AG04449 (cell line): ENCODE data around the gene PALLD.

Source experiments
- CTCF ChIA-PET: fragments of 350-600 bp; formaldehyde crosslinking; extraction: SDS; loops from one replicate; lab custom pipeline; 2021; ENCODE audit warnings: antibody characterized with exemption; lab: Yijun Ruan, JAX
- POLR2A ChIA-PET: fragments of 400-600, 350-600 bp; formaldehyde crosslinking; extraction: SDS; loops from one replicate; lab custom pipeline; 2020; ENCODE audit warnings: antibody characterized with exemption, inconsistent platforms; lab: Yijun Ruan, JAX
- DNase-seq: peaks from one replicate; pipeline ENCODE4 v3.0.0-alpha.2; 2010; ENCODE audit warnings: low read depth, low spot score
- H3K4me3 ChIP-seq: 2 replicates; pipeline ENCODE4 v1.5.1; 2011; ENCODE audit warnings: low read depth, mild to moderate bottlenecking, control low read depth, low read length
- CTCF ChIP-seq: IDR thresholded peaks from one replicate; pipeline ENCODE4 v1.5.1; 2011; ENCODE audit warnings: mild to moderate bottlenecking, moderate library complexity, low read length, control low read depth, inconsistent platforms; ENCODE audit not compliant: insufficient read depth; ENCODE audit errors: missing control alignments

Gene PALLD

GRCh38 chr4:168569066-168569930 lies 72.4 kb downstream of the PALLD start:
- no peak for TF ChIP-seq CTCF
- no peak for DNase-seq
- ChIA-PET CTCF (no interaction called here), POLR2A (interaction anchor here (0.5 kb wide), 1 partner anchor 38 kb away, joined by 3 read pairs; no protein-coding TSS in a partner anchor)
- no peak overlapping the region for H3K4me3 ChIP-seq

GRCh38 chr4:168569931-168570276 lies 73.1 kb downstream of the PALLD start:
- POLR2A ChIA-PET = no interaction called here
- TF ChIP-seq CTCF = no peak
- no peak for DNase-seq
- no peak overlapping the region for H3K4me3 ChIP-seq
- CTCF ChIA-PET = interaction anchor here (0.8 to 6.4 kb wide), 2 partner anchors 16 kb away, joined by 3 to 39 read pairs; no protein-coding TSS in a partner anchor

GRCh38 chr4:168570466-168570865 lies 73.6 kb downstream of the PALLD start:
- ChIA-PET POLR2A (no interaction called here), CTCF (interaction anchor here (0.8 to 6.4 kb wide), 3 partner anchors 9 to 17 kb away, joined by 3 to 39 read pairs (median 8); no protein-coding TSS in a partner anchor)
- TF ChIP-seq CTCF = no peak
- no peak for DNase-seq
- H3K4me3 ChIP-seq = no peak overlapping the region

GRCh38 chr4:168572002-168572401 lies 75.2 kb downstream of the PALLD start:
- TF ChIP-seq CTCF = no peak
- CTCF ChIA-PET = interaction anchor here (1.3 to 6.4 kb wide), 2 partner anchors 9 to 14 kb away, joined by 3 to 39 read pairs; no protein-coding TSS in a partner anchor
- no peak overlapping the region for H3K4me3 ChIP-seq

GRCh38 chr4:168573870-168574269 lies 77.0 kb downstream of the PALLD start:
- ChIA-PET POLR2A (no interaction called here), CTCF (interaction anchor here (0.8 to 6.4 kb wide), 4 partner anchors 11 to 348 kb away, joined by 3 to 39 read pairs (median 4); no protein-coding TSS in a partner anchor)
- no peak for DNase-seq
- no peak overlapping the region for H3K4me3 ChIP-seq
- TF ChIP-seq CTCF = no peak

More at GRCh38 chr4:168572002-168572401, 75.2 kb downstream of the PALLD start:
- POLR2A ChIA-PET = no interaction called here
- DNase-seq = no peak

GRCh38 chr4:168574581-168575295 lies 77.9 kb downstream of the PALLD start:
- POLR2A ChIA-PET = no interaction called here
- CTCF ChIA-PET = interaction anchor here (1.6 to 6.4 kb wide), 2 partner anchors 12 to 348 kb away, joined by 3 to 39 read pairs; no protein-coding TSS in a partner anchor
- no peak overlapping the region for H3K4me3 ChIP-seq
- TF ChIP-seq CTCF = no peak
- no peak for DNase-seq
